T follicular helper cell (primary cell): ENCODE results near the gene MYL3.

Source experiments
- DNase-seq: peaks from one replicate; pipeline ENCODE4 v3.0.0-alpha.2; 2020; ENCODE audit warnings: low read depth

The MYL3 gene

DNA sequence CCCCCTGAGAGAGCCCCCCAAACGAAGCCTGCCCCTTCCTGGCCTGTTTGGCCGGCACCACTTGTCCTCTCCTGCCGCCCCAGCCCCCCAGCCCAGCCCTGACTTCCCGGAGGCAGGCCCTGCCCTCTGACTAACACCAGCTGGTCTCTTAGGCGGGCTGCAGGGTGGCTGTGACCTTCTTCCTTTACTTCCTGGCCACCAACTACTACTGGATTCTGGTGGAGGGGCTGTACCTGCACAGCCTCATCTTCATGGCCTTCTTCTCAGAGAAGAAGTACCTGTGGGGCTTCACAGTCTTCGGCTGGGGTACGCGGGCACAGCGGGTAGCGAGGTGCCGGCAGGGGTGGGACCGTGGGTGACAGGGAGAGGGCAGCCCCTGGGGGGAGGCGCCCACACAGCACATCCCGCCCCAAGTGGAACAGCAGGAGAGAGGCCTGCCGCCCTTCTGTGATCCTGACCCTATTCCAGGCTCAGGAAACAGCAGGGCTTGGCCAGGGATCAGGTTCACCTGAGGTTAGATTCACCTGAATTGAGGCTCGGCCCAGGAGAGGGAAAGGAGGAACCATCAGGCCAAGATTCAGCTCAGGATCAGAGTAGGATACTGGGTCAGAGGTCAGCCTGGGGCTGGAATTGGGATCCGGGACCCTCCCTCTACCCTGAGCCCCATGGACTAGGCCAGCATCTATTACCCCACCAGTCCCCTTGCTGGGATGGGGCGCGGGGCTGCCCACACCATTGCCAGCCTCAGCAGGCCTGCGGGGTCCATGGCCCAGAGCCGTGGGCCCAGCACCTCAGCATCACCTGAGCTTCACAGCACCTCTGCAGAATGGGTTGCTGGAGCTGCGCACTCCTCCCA lies 36.1 kb upstream of the MYL3 start:
- DNase-seq, result no peak

DNA sequence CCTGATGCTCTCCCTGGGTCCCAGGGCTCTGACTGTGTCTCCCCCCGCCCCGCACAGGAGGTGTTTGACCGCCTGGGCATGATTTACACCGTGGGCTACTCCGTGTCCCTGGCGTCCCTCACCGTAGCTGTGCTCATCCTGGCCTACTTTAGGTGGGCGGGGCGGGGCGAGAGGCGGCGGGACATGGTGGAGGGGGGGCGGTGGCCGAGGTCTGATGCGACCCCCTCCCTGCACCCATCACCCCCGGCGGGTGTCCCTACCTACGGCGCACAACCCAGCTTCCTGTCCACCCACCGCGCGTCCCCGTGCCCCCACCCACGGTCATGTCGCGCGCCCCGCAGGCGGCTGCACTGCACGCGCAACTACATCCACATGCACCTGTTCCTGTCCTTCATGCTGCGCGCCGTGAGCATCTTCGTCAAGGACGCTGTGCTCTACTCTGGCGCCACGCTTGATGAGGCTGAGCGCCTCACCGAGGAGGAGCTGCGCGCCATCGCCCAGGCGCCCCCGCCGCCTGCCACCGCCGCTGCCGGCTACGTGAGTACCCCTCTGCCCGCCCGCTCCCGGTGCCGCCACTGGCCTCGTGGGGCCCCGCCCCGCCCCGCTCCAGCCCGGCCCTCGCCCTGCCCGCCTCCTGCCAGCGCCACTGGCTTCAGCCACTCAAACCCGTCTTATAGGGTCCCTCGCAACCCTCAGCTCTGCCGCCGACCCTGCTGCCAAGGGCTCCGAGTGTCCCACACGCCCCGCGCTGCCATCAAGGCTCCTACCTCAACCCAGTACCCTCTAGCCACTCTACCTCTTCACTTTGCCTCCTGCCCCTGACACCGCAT lies 35.3 kb upstream of the MYL3 start:
- DNase-seq, result no peak

GRCh38 chr3:46897829-46898320 lies 34.6 kb upstream of the MYL3 start:
- DNase-seq, result no peak

DNA sequence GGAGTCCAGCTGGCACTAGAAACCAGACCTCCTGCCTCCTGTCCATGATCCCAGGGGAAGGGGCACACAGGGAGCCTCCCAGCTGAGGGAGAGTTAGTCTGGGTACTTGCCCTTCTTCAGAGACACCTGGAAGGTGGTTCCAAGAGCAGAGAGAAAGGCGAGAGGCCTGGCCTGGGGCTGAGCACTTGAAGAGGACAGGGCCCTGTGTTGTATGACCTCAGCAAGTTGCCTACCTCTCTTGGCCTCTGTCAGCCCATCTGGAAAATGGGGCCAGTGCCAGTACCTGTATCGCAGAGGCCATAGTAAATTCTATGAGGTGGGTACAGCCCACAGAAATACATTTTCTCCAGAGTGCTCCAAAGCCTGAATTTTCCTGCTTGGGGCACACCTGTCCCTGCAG lies 33.8 kb upstream of the MYL3 start:
- DNase-seq, result no peak

DNA sequence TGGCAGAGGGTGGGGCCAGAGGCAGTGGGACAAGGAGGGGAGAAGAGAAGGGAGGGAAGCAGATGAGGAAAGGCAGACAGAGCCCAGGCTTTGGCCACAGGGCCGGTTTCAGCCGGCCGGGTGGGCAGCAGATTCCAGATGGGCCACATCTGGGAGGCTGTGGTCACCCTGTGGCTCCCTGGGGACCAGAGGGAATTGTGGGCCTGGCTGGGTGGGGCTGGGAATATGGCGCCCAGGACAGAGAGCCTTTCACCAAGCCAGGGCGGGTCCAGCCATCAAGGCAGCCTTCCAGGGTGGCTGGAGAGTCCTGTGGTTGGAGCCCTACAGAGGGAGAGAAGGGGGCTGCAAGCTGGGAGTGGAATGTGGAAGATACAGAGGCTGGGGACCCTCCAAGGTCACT lies 33.1 kb upstream of the MYL3 start:
- no peak for DNase-seq

DNA sequence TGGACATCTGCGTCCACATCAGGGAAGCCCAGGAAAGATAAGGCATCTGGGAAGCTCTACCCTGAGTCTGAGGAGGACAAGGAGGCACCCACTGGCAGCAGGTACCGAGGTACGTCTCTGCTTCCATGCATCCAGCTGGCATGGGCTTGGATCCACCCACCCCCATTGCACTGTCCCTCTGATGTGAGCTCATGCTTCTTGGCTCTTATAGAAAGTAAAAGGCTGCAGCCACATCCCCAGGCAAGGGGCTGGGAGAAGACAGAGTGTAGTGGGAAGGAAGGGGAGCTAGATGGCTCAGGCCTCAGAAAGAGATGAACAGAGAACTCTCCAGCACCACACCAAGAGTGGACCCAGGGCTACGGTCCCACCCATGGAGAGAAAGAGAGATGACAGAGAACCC lies 32.5 kb upstream of the MYL3 start:
- DNase-seq, result no peak

DNA sequence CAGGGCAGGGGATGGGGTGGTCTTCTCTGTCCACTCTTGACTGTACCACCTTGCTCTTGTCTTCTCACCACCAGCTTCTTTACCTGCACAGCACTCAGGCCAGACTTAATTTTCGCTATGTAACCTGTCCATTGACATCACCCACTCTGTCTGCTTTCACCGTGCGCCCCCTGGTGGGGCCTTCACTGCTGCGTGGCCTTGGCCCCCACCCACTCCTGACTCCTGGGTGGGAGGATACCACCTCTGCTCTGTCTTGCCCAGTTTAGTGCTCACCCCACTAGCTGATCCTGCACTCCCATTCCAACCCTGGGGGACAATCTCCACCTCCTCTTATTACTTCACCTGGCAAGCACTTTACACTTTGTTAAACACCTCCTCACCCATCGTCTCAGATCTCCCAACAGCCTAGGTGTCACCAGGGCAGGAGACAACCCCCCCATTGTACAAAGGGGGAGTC lies 32.0 kb upstream of the MYL3 start:
- DNase-seq, result peak; percentile 68

GRCh38 chr3:46894256-46894655 lies 31.0 kb upstream of the MYL3 start:
- DNase-seq, result no peak

- DNase-seq, result no peak
Measured at GRCh38 chr3:46893763-46894162, 30.5 kb upstream of the MYL3 start.

- DNase-seq, result no peak
Measured at GRCh38 chr3:46893146-46893748, 30.0 kb upstream of the MYL3 start.

GRCh38 chr3:46892285-46893145 lies 29.3 kb upstream of the MYL3 start:
- DNase-seq, result no peak

- DNase-seq, result no peak
Measured at GRCh38 chr3:46891132-46891531, 27.9 kb upstream of the MYL3 start.

- no peak for DNase-seq
Measured at GRCh38 chr3:46890132-46890531, 26.9 kb upstream of the MYL3 start.

DNA sequence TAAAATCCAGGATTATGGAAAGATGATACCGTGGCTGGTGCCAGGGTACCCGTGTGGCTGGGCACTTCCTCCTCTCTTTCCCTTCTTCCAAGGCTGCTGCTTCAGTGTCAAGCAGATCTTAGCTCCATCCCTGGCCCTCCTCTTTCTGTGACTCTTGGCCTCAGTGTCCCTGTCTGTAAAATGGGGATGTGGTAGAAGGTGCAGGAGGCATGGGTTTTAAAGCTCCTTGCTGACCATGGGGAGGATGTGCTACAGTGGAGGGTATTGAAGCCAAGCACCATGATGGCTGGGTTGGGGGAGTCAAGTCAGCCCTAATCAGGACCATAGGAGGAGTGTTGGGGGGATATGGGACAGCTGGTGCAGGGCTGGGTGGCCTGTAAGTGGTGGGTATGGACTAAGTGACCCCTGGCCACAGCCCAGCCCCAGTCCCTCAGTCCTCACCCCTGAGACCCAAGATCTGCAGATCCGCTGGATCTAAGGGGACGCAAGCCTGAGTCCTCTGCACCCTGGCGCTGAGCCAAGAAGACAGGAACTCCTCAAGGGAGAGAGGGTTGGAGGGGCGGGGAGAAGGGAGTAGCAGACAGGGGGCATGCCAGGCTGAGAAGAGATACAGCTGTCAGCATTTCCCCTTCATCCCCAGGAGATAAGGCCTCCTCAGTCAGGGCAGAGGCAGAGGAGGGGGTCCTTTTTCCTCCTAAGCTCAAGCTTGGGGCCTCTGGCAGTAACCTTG lies 26.3 kb upstream of the MYL3 start:
- DNase-seq, result no peak

GRCh38 chr3:46888705-46889104 lies 25.5 kb upstream of the MYL3 start:
- DNase-seq, result no peak

GRCh38 chr3:46887980-46888494 lies 24.8 kb upstream of the MYL3 start:
- no peak for DNase-seq

DNA sequence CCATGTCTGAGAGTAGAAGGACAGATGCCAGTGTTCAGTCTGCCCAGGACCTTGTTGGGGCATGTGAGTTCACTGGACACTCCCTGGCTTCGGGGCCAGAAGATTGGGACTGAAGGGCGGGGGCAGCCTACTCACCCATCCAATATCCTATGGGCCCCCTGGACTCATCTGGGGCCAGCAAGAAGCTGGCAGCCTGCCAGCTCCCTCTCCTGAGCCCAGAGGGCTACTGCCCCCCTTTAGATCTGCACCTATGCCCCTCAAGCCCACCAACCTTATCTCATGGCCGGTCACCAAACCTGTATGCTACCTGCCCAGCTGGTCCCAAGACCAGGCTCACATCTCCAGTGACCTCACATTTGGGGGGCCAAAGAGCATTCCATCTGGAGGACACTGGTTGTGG lies 22.4 kb upstream of the MYL3 start:
- no peak for DNase-seq

GRCh38 chr3:46884929-46885328 lies 21.7 kb upstream of the MYL3 start:
- no peak for DNase-seq

DNA sequence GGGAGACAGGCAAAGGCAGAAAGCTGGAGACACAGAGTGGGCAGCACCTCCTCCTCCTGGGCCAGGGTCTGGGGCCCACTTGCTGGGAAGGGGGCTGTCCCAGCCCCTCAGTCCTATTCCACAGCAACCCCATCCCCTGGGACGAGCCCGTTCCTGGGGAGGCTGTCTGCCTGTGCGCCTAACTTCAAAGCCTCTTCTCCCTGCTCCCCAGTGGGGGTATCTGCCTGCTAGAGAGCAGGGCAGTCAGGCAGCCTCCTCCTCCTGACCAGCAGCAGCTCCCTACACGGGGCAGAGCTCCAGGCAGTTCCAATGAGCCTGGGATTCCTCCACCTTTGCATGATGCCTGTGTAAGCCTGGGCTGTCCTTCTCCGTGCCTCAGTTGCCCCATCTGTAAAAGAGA lies 21.2 kb upstream of the MYL3 start:
- DNase-seq, result no peak

DNA sequence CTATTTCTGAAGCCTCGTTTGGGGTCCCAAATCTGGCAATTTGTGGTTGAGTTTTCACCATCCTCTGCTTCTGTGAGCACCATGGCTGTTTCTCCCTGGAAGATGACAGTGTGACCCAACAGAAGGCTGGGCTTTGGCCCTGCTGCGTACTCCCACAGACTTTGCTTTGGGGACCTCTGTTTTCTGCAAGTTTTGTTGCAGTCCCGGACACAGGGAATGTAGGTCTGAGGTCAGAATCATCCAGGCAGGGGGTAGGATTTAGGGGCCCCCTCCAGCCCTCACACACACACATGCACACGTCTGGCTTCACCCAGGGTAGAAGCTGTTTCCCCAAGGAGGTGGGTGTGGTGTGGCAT lies 20.6 kb upstream of the MYL3 start:
- DNase-seq, result no peak
